B cell (primary cell): ENCODE data around the gene PLA2G2D. TPM values are rescaled to one million over a fixed set of nuclear protein-coding genes. Genes with fewer than 3 reads are reported as not detected.
A peak's percentile ranks its signal among the peaks of the same experiment; 100 is the strongest.

Source experiments
- ATAC-seq: fragments of 200-7000 bp; cut with Tn5 transposase; one replicate; pipeline ENCODE4 v1.10.0; 2021; ENCODE audit warnings: low read depth, mild to moderate bottlenecking, moderate number of reproducible peaks, moderate library complexity
- CTCF ChIA-PET: fragments of 350-600 bp; sonication (Branson Sonifier 250); formaldehyde crosslinking; loops from one replicate; lab custom pipeline; 2021; ENCODE audit warnings: antibody characterized with exemption, inconsistent platforms; lab: Charles Lee
- POLR2A ChIA-PET: fragments of 350-600 bp; sonication (Branson Sonifier 250); formaldehyde crosslinking; loops from one replicate; lab custom pipeline; 2021; ENCODE audit warnings: antibody characterized with exemption; lab: Charles Lee
- DNase-seq: peaks from one replicate; pipeline ENCODE4 v3.0.0; 2013
- H2AFZ ChIP-seq: 2 replicates; pipeline ENCODE4 v1.6.1; 2012; ENCODE audit warnings: mild to moderate bottlenecking, low read depth, low read length; ENCODE audit not compliant: insufficient read depth, poor library complexity, severe bottlenecking
- H3K27ac ChIP-seq, 2 donors: 1 replicate in 1 of 2; 2 replicates in 1 of 2; pipeline ENCODE4 v1.5.1; 2012 to 2013; ENCODE audit warnings: low read length in 2 of 2, mild to moderate bottlenecking in 2 of 2, moderate library complexity in 1 of 2
- H3K27me3 ChIP-seq, 4 experiments: fragments of 200-600 bp in 1 of 4; sonication (generic) in 1 of 4; replicated peaks in 1 of 4; 1 replicate in 2 of 4; 2 replicates in 2 of 4; pipeline versions ENCODE4 v1.6.1 to v1.7.0; 2013 to 2016; ENCODE audit warnings: low read length in 3 of 4, mild to moderate bottlenecking in 2 of 4, mixed read lengths in 1 of 4, moderate library complexity in 1 of 4; ENCODE audit not compliant: insufficient read depth in 4 of 4, control insufficient read depth in 3 of 4; ENCODE audit errors: control extremely low read depth in 1 of 4
- H3K36me3 ChIP-seq, 2 experiments: replicated peaks in 1 of 2; 1 replicate in 1 of 2; 2 replicates in 1 of 2; pipeline versions ENCODE4 v1.6.1 to v1.7.1; 2013; ENCODE audit warnings: low read length in 1 of 2; ENCODE audit not compliant: insufficient read depth in 2 of 2, control insufficient read depth in 1 of 2; ENCODE audit errors: control extremely low read depth in 1 of 2, extremely low read depth in 1 of 2
- H3K4me1 ChIP-seq, 2 donors: fragments of 200-600 bp in 1 of 2; sonication (generic) in 1 of 2; 1 replicate in 1 of 2; 2 replicates in 1 of 2; pipeline versions ENCODE4 v1.5.1 to v1.6.1; 2013 to 2017; ENCODE audit warnings: low read length in 2 of 2; ENCODE audit not compliant: control insufficient read depth in 2 of 2, insufficient read depth in 2 of 2
- H3K4me2 ChIP-seq: replicated peaks from 2 replicates; pipeline ENCODE3; 2012; ENCODE audit warnings: mild to moderate bottlenecking, low read depth, low read length; ENCODE audit not compliant: poor library complexity, severe bottlenecking
- H3K4me3 ChIP-seq, 5 experiments: fragments of 200-600 bp in 1 of 5; sonication (generic) in 1 of 5; 1 replicate in 3 of 5; 2 replicates in 2 of 5; pipeline versions ENCODE4 v1.5.1 to v1.7.0; 2011 to 2016; ENCODE audit warnings: low read length in 4 of 5, mild to moderate bottlenecking in 4 of 5, low read depth in 2 of 5, control low read depth in 1 of 5, moderate library complexity in 1 of 5; ENCODE audit not compliant: insufficient read depth in 1 of 5; ENCODE audit errors: control extremely low read depth in 1 of 5, extremely low read depth in 1 of 5
- H3K79me2 ChIP-seq: fragments of 200-600 bp; sonication (generic); one replicate; pipeline ENCODE4 v1.6.0; 2016; ENCODE audit warnings: low read length; ENCODE audit not compliant: control insufficient read depth, insufficient read depth
- H3K9ac ChIP-seq: fragments of 200-600 bp; sonication (generic); 2 replicates; pipeline ENCODE4 v1.6.1; 2017; ENCODE audit warnings: mild to moderate bottlenecking, low read length, moderate library complexity
- H3K9me3 ChIP-seq, 3 donors: one replicate each; pipeline versions ENCODE4 v1.6.1 to v1.7.1; 2013; ENCODE audit warnings: low read length in 2 of 3; ENCODE audit not compliant: control insufficient read depth in 2 of 3, insufficient read depth in 1 of 3; ENCODE audit errors: control extremely low read depth in 1 of 3
- H4K20me1 ChIP-seq: 2 replicates; pipeline ENCODE4 v1.6.0; 2012; ENCODE audit warnings: mild to moderate bottlenecking, low read length; ENCODE audit not compliant: insufficient read depth, control insufficient read depth, poor library complexity, severe bottlenecking
- H3K27ac Mint-ChIP-seq: one replicate; pipeline ENCODE4 v1.8.0; 2021; ENCODE audit warnings: mixed read lengths
- H3K27me3 Mint-ChIP-seq: one replicate; pipeline ENCODE4 v1.8.0; 2021; ENCODE audit warnings: mixed read lengths
- H3K4me1 Mint-ChIP-seq: one replicate; pipeline ENCODE4 v1.8.0; 2021; ENCODE audit warnings: mixed read lengths
- H3K4me3 Mint-ChIP-seq: one replicate; pipeline ENCODE4 v1.8.0; 2021; ENCODE audit warnings: mixed read lengths
- H3K9me3 Mint-ChIP-seq: one replicate; pipeline ENCODE4 v1.8.0; 2022; ENCODE audit warnings: mixed read lengths; ENCODE audit not compliant: insufficient read depth
- EZH2 ChIP-seq: IDR thresholded peaks from 2 replicates; pipeline ENCODE4 v1.6.1; 2012; ENCODE audit warnings: borderline replicate concordance, low read depth, mild to moderate bottlenecking, moderate library complexity, low read length; ENCODE audit not compliant: insufficient read depth, poor library complexity, severe bottlenecking
- WGBS: methylation state at CpG from one replicate; pipeline ENCODE4 v1.1.5; 2013; ENCODE audit warnings: missing lambda C conversion rate; ENCODE audit not compliant: insufficient coverage; 5-methylcytosine and 5-hydroxymethylcytosine counted together
- intact Hi-C: fragments of 100-400 bp; cut with micrococcal nuclease; formaldehyde crosslinking; loops from one replicate; pipeline ENCODE4 v1.10.0; 2022
- polyA minus RNA-seq: library from RNA; depleted of rRNA, polyadenylated mRNA; stranded (reverse); fragments of >200 nt; gene quantifications from 2 replicates; pipeline ENCODE4 v1.2.3, GENCODE V29; 2012
- polyA plus RNA-seq: library from polyadenylated mRNA; depleted of rRNA; stranded (reverse); fragments of >200 nt; gene quantifications from 2 replicates; pipeline ENCODE4 v1.2.3, GENCODE V29; 2012
- total RNA-seq, 2 donors: library from RNA; stranded (reverse); fragments of 120-200 nt in 1 of 2; gene quantifications; 1 replicate in 1 of 2; 2 replicates in 1 of 2; pipeline versions ENCODE4 v1.2.3 to v1.2.4, GENCODE V29; 2013 to 2022
- TF ChIP-seq, protein P1 (sequence below): fragments of 200-600 bp; IDR thresholded peaks from one replicate; pipeline ENCODE4 v1.8.0; 2022; ENCODE audit warnings: antibody characterized with exemption, mild to moderate bottlenecking

The PLA2G2D gene, protein sequence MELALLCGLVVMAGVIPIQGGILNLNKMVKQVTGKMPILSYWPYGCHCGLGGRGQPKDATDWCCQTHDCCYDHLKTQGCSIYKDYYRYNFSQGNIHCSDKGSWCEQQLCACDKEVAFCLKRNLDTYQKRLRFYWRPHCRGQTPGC
- total RNA-seq (1.7 and 2.3 TPM in 2 replicates), polyA plus RNA-seq (2.2 and 2.8 TPM in 2 replicates), polyA minus RNA-seq (0.60 and 1.5 TPM in 2 replicates)
- 1.4 TPM for total RNA-seq (2013)

GRCh38 chr1:20119347-20119746 is at the start of gene PLA2G2D:
PLA2G2D (minus strand) TSS chr1:20119536; CDS start chr1:20119498, 38 bp downstream.
- peaks cover 67% of the 10 kb centered on the region for H3K4me1 Mint-ChIP-seq
- no peak for TF ChIP-seq EZH2
- TF ChIP-seq, protein P1, sequence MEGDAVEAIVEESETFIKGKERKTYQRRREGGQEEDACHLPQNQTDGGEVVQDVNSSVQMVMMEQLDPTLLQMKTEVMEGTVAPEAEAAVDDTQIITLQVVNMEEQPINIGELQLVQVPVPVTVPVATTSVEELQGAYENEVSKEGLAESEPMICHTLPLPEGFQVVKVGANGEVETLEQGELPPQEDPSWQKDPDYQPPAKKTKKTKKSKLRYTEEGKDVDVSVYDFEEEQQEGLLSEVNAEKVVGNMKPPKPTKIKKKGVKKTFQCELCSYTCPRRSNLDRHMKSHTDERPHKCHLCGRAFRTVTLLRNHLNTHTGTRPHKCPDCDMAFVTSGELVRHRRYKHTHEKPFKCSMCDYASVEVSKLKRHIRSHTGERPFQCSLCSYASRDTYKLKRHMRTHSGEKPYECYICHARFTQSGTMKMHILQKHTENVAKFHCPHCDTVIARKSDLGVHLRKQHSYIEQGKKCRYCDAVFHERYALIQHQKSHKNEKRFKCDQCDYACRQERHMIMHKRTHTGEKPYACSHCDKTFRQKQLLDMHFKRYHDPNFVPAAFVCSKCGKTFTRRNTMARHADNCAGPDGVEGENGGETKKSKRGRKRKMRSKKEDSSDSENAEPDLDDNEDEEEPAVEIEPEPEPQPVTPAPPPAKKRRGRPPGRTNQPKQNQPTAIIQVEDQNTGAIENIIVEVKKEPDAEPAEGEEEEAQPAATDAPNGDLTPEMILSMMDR = no peak
- POLR2A ChIA-PET = interaction anchor here (0.6 kb wide), 1 partner anchor 19 kb away, joined by 4 read pairs; no protein-coding TSS in a partner anchor

More at GRCh38 chr1:20119347-20119746, at the start of gene PLA2G2D:
- H3K27me3 Mint-ChIP-seq = no peaks in the 10 kb centered on the region
- ATAC-seq (peak; percentile 67), DNase-seq (peak; percentile 70)
- H3K9me3 Mint-ChIP-seq = no peaks in the 10 kb centered on the region
- H3K4me2 ChIP-seq = peak within 1 kb of the TSS; percentile 75
- no peaks in the 10 kb centered on the region for H4K20me1 ChIP-seq
- intact Hi-C loops = no loop called here
- H3K9ac ChIP-seq = peak within 1 kb of the TSS; percentile 31
- H3K9me3 ChIP-seq = no peaks in the 10 kb centered on the region
- H2AFZ ChIP-seq = peak within 1 kb of the TSS; percentile 46
- peak within 1 kb of the TSS in 4 of 5 experiments; percentile 14 to 36 (median 26) for H3K4me3 ChIP-seq
- WGBS = 69% methylated on average over 2 of the region's 2 CpGs
- no peaks in the 10 kb centered on the region for H3K79me2 ChIP-seq
- CTCF ChIA-PET = no interaction called here
- H3K27ac ChIP-seq = peak within 1 kb of the TSS; percentile 42 to 68
- H3K36me3 ChIP-seq = no peaks in the 10 kb centered on the region
- peak within 1 kb of the TSS; percentile 93 for H3K27ac Mint-ChIP-seq
- H3K4me1 ChIP-seq = peaks cover 38 to 41% of the 10 kb centered on the region in 2 donors
- H3K27me3 ChIP-seq = no peaks in the 10 kb centered on the region
- peak within 1 kb of the TSS; percentile 72 for H3K4me3 Mint-ChIP-seq
